Raji (cell line): Measurements from ENCODE around the gene ASAP2.

Source experiments
- POLR2A ChIP-seq: IDR thresholded peaks from 2 replicates; pipeline ENCODE4 v1.6.1; 2011; ENCODE audit warnings: low read depth, low read length, control low read depth; ENCODE audit not compliant: insufficient read depth

ASAP2 gene

DNA sequence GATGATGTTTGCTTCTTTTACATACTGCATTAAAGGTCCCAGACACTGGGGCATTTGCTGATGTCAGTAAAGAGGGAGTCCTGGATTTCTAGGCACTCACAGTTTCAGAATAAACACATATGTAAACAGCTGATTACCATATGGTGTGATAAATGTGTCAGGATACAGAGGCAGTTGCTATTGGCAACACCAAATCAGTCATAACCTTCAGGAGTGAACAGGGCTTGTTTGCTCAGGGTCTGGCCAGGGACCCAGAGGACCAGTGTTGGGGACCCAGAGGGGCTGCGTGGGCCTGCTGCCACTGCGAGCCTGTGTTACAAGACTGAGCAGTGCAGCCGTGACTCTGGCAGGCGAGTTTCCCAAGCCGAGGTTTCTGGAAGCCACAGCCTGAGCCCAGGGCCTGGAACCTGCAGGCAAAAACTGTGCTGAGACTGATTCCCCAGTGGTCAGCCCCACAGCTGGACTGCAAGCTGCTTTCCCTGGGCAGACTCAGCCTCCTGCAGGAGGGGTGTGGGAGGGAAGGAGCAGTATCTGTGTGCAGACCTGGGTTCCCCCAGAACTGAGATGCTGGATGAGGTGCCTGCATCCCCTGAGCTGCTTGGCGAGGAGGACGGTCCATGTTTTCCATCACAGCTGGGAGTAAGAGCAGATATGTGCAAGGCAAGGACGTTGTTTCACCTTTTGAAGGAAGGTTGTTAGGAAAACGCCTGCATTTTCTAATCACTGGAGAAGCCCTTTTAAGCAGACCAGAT is 23.6 kb downstream of the ASAP2 start:
- no peak for TF ChIP-seq POLR2A

DNA sequence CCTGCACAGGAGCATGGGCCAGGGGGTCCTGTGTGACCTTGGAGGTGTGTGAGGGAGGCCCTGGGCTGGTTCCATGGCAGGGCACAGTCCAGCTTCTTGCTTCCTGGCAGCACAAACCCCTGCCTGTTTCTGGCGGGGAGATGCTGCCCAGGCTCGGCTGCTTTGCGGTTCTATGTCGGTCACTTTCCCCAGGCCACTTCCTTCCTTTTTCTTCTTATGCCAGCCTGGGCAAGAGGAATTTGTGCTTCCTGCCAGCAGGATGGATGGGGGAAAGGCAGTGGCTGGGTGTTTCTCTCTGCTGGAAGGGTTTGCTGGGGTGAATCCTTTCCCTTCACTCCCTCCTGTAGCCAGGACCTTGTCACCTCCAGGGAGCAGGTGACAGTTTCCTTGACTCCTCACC is 24.3 kb downstream of the ASAP2 start:
- TF ChIP-seq POLR2A: no peak

DNA sequence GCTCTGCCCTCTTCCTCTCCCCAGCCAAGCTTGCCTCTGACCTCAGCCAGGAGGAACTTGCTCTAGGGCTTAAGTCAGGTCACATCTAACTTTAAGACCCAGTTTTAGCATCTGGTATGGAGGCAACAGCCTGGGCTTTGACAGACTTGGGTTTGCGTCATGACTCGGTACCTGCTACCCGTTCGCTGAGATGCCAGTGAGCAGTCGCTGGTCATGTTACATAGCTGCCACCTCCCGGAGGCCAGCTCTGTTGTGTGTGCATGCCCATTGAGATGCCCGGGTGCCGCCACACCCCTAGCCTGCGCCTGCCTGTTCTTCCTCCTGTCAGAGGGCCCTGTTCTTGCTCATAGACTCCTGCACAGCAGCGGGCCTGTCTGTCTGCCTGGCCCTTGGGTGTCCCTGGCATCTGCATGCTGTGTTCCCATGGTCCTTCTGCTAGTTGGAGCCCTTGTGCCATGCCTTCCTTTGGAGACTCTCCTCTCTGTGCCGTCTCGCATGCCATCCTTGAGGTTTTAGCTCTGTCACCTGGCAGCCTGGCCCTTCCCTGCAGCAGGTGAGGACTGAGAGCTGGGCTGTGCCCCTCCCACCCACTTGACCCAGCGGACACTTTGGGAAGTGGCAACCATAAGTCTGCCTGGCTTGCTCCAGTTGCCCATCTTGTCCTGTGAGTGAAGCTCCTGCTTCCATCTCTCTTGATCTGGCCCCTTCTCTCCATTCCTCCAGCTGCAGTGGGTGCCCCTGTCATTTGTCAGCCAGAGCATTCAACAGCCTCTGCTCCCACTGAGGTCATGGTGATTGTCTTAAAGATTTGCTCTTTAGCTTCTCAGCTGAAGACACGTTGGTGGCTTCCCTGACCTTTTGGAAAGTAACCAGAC is 24.9 kb downstream of the ASAP2 start:
- TF ChIP-seq POLR2A: no peak

DNA sequence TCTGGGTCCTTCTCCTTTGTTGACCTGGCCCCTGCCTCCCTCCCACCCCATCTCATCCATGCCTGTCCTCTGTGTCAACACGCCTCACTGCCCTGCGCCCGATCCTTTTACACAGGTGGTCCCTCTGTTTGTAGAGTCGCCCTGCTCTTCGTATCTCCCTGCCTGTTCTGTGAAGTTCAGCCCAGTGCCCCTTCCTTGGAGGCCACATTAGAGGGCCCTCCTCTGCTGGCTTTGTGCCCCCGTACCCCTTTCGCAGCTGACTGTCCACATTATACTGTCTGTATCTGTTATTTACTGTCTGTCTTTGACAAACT is 25.5 kb downstream of the ASAP2 start:
- TF ChIP-seq POLR2A: no peak

DNA sequence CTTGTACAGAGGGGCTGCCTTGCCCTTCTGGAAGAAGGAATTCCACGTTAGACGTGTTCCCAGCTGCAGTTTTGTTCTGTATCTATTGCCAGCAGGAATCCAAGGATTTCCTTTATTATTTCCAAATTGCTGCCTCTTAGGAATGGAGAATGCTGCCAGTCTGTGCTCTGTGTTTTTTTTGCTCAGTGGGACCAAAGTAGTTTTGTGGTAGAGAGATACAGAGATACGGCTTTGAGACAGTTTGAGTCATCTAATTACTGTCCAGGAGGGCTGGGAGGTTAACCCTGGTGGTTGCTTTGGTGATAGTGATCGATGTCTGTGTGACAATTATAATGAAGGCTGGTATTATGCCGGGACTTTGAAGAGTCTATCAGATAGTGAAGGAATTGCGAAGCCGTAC is 26.3 kb downstream of the ASAP2 start:
- no peak for TF ChIP-seq POLR2A

DNA sequence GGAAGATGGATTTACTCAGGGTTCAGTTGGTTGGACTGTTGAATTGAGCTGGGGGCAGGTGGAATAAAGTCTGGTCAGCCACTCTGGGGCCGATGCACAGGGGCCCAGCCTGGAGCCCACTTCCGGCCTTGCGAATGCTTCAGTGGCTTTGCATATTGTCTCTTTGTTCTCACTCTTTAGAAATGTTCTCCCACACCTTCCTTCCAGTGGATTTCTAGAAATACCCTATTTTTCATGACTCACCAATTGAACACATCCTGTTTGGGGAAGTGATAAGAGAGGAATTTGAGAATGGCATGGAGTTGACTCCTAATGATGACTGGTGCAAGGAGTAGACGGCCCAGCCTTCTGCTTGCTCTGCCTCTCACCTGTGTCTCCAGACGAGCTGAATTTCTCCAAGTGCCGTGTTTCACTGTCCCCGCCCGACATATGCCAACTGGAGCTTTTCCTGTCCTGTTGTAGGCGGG is 28.1 kb downstream of the ASAP2 start:
- TF ChIP-seq POLR2A: no peak

DNA sequence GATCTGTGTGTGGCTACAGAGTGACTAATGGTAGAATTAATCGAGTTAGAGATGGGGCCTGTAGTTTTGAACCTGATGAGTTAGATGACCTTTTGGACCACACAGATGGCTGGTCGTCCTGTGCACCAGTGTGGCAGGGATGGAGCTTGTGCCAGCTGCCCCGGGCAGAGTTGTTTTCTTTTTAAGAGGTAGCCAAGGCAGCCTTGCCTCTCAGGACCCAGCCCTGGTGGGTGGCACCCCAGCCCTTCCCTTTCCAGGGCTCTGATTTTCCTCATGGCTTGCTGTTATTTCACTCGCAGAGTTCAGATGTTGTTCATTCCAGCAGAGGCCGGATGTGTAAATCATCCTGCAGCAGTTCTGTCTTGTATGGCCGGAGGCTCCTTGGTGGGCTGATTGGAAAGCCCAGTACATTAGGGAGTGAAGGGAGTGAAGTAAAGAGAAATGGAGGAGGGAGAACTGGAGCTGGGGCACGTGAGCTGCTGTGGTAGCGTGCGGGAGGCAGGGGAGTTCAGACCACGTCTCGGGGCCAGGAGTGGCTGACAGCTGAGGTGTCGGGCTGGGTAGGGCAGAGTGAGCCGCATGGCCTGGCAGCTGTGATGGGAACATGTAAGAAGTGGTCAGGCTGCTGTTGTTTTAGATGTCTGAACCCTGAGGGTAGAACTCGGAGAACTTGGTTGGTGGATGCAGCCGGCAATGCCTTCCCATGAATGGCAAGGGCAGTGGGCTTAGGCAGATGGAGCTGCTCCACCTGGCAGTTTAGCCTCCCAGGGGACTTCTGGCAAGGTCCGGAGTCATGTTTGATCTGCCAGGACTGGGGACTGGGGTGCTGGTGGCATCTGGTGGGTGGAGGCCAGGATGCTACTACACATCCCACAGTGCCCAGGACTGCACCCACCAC is 28.8 kb downstream of the ASAP2 start:
- TF ChIP-seq POLR2A: no peak

DNA sequence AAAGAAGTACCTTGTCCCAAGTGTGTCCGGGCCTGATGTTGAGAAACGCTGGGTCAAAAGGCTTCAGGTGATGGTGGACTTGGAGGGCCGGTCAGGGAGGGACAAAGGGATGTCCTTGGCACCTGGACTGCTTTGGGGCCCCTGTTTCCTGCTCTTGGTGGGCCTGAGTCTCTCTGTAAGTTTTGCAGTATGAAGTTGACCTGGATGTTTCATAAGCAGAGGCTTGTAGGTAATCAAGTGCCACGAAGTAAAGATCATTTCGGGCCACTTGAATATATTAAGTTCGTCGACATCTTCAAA is 29.4 kb downstream of the ASAP2 start:
- no peak for TF ChIP-seq POLR2A

DNA sequence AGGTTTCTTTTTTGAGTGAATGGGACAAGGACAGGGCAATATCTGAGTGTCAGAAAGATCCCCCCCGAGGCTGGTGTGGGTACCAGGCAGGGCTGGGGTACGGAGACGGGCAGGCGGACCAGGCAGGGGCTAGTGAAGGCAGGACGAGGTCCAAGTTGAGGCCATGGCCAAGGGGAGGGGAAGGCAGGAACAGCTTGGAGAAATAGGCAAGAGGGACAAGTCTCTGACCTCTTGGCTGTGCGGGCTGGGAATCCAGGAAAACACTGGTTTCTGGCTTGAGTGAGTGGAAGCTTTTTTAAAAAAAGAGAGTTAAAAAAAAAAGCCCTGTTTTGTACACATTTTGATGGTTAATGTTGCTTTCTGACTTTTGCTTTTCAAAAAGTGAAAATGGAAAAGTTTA is 30.3 kb downstream of the ASAP2 start:
- no peak for TF ChIP-seq POLR2A

DNA sequence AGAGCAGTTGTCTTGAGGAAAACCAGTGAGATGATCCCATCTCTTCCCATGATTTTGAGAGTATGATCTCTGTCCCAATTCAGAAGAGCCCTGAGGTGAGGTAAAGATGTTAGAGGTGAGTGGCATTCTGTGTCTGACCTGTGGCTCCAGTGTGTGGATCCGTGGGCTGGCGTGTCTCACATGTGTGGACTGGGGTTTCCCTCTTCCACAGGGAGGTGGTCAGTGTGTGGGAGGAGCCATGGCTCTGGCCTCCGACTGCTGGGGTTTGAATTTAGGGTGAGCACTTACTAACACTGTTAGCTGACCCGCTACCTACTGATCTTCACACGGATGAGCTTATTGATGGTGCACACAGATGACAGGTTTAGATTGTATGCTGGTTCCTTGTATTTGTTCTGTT is 31.2 kb downstream of the ASAP2 start:
- no peak for TF ChIP-seq POLR2A

DNA sequence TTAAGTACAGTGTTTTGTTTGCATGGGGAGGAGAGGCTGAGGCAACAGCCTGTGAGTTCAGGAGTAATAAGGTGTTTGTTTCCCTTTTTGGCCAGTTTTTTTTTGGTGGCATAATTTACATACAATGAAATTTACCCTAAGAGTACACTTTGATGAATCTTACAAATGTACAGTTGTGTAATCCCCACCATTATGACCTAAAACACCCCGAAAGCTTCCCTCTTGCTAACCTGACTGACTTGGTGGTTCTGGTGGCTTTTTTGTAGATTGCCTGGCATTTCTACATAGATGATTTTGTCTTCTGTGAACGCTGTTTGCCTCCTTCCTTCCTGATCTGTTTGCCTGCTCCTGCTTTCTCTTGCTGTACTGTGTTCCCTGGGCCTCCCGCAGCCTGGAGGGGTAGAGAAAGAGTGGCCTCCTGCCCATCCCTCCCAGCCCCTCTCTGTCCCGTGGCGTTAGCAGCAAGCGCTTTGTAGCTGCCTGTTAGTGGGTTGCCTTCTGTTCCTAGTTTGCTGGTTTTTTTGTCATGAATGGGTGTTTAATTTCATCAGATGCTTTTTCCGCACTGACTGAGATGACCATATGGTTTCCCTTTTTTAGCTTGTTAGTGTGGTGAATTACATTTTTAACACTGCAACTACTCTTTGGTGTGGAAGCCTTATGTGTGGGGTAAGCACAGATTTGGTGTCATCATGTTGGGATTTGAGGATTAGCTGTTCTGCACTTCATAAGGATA is 32.1 kb downstream of the ASAP2 start:
- no peak for TF ChIP-seq POLR2A

DNA sequence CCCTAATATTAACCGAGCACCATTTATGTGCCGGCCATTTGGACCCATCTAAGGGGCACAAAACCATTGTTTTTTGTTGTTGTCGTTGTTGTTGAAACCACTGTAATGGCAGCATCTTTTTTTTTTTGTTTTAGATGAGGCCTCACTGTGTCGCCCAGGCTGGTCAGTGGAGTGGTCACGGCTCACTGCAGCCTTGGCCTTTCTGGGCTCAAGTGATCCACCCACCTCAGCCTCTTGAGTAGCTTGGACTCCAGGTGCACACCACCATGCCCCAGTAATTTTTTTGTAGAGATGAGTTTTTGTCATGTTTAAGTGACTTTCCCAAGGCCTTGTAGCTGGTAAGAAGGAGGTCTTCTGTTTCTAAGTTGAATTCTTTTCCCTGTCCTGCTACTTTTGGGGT is 33.0 kb downstream of the ASAP2 start:
- TF ChIP-seq POLR2A: no peak

DNA sequence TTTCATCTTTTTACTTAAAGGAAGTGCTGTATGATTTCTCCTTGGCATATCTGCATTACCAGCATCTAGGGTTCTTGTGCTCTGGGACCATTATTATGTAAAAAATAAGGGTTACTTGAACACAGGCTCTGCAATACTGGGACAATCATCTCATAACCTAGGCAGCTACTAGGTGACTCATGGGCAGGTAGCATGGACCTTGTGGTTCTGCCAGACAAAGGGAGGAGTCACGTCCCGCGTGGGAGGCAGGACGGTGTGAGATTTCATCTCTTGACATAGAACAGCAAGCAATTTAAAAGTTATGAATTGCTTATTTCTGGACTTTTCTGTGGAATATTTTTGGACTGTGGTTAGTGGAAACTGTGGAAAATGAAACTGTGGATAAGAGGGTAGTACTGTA is 34.1 kb downstream of the ASAP2 start:
- no peak for TF ChIP-seq POLR2A

DNA sequence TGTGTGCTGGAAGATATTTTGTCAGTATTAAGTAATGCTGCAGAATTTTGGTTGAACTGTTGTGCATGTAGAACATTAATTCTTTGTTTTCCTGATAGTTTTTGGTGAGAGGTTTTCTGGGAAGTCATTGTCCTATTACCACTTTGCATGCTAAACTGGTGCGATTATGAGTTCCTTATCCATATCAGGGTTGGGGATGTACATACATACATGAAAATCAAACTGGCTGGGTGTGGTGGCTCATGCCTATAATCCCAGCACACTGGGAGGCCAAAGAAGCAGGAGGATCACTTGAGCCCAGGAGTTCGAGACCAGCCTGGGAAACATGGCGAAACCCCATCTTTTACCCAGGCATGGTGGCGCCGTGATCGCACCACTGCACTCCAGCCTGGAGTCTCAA is 34.6 kb downstream of the ASAP2 start:
- TF ChIP-seq POLR2A: no peak

DNA sequence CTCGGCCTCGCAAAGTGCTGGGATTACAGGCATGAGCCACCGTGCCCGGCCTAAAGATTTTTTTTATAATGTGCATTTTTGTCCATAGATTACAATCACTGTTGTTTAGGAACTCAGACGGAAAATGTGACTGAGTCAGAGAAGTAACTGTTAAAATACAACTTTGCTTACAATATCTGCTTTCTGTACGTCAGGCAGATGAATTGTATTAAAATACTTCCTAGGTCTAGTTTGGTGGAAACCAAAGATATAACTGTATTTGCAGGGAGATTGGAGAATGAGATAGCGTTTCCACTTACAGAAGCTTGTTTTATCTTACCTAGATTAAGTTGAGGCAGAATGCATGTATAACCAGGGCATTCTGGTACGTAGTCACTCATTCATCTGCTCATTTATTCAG is 36.7 kb downstream of the ASAP2 start:
- TF ChIP-seq POLR2A: no peak
